Epithelial cell of proximal tubule (primary cell): ENCODE data around the gene ARHGEF25. TPM values are rescaled to one million over a fixed set of nuclear protein-coding genes. Genes with fewer than 3 reads are reported as not detected.

Experiments
- DNase-seq: peaks from one replicate; pipeline ENCODE4 v3.0.0-alpha.2; 2011; ENCODE audit warnings: low read depth
- H3K4me3 ChIP-seq: 2 replicates; pipeline ENCODE4 v1.5.1; 2011; ENCODE audit warnings: low read depth, mild to moderate bottlenecking, low read length
- CTCF ChIP-seq: conservative IDR thresholded peaks from 2 replicates; pipeline ENCODE4 v1.5.1; 2012; ENCODE audit warnings: low read depth, mild to moderate bottlenecking, low read length
- total RNA-seq: library from RNA; depleted of rRNA; stranded (reverse); fragments of >200 nt; gene quantifications from 2 replicates; pipeline ENCODE4 v1.2.3, GENCODE V29; 2015

Gene ARHGEF25
- total RNA-seq, 1 donor from 2014 or later = 6.2 TPM

- DNase-seq = no peak
- no peak overlapping the region for H3K4me3 ChIP-seq
- TF ChIP-seq CTCF = no peak
Observed at GRCh38 chr12:57619434-57620244, 8.4 kb downstream of the ARHGEF25 start.

GRCh38 chr12:57620245-57620935, 9.2 kb downstream of the ARHGEF25 start:
- DNase-seq = no peak
- TF ChIP-seq CTCF = no peak
- no peak overlapping the region for H3K4me3 ChIP-seq

- no peak for DNase-seq
- H3K4me3 ChIP-seq = peak overlapping the region; percentile 41
- TF ChIP-seq CTCF = no peak
Observed at GRCh38 chr12:57620936-57621496, 9.8 kb downstream of the ARHGEF25 start.

- DNase-seq = no peak
- H3K4me3 ChIP-seq = peak overlapping the region; percentile 41
Observed at GRCh38 chr12:57621497-57622292, 10.5 kb downstream of the ARHGEF25 start.

GRCh38 chr12:57622293-57623245, 11.3 kb downstream of the ARHGEF25 start:
- no peak overlapping the region for H3K4me3 ChIP-seq
- TF ChIP-seq CTCF = no peak
- DNase-seq = no peak

More at GRCh38 chr12:57621497-57622292, 10.5 kb downstream of the ARHGEF25 start:
- TF ChIP-seq CTCF = peak; percentile 89

GRCh38 chr12:57623385-57623784, 12.2 kb downstream of the ARHGEF25 start:
- DNase-seq = no peak
- no peak overlapping the region for H3K4me3 ChIP-seq
- no peak for TF ChIP-seq CTCF
